Activated CD8-positive, alpha-beta memory T cell treated with anti-CD3 and anti-CD28 coated beads for 36 hours (primary cell): ENCODE results near the gene KRT6C. TPM values are rescaled to one million over a fixed set of nuclear protein-coding genes. Genes with fewer than 3 reads are reported as not detected.

Source experiments
- CTCF ChIA-PET: fragments of 350-600 bp; sonication (Branson Sonifier 250); formaldehyde crosslinking; loops from one replicate; lab custom pipeline; 2021; ENCODE audit warnings: antibody characterized with exemption; lab: Charles Lee
- POLR2A ChIA-PET: fragments of 350-600 bp; sonication (Branson Sonifier 250); formaldehyde crosslinking; loops from one replicate; lab custom pipeline; 2021; ENCODE audit warnings: antibody characterized with exemption; lab: Charles Lee
- total RNA-seq, 2 experiments: library from RNA; stranded (reverse); gene quantifications; one replicate each; pipeline ENCODE4 v1.2.3, GENCODE V29; 2021

KRT6C gene
- total RNA-seq, 2 experiments from 2014 or later, result not detected

GRCh38 chr12:52418576-52419110 is 55.0 kb downstream of the KRT6C start:
- ChIA-PET POLR2A (no interaction called here), CTCF (no interaction called here)

Other genes with a start within 250 kb of the KRT6C start
- 1 to 10 TPM; 1.1 to 1.8 TPM for gene KRT7, start 240.6 kb downstream of the KRT6C start, total RNA-seq
- gene KRT86, start 199.2 kb downstream of the KRT6C start, total RNA-seq, result not detected
- gene KRT81, start 182.3 kb downstream of the KRT6C start, total RNA-seq, result not detected
- gene KRT83, start 152.4 kb downstream of the KRT6C start, total RNA-seq, result not detected
- gene KRT85, start 106.3 kb downstream of the KRT6C start, total RNA-seq, result not detected
- not detected for gene KRT84, start 88.2 kb downstream of the KRT6C start, total RNA-seq
- not detected for gene KRT82, start 67.5 kb downstream of the KRT6C start, total RNA-seq
- gene KRT75, start 39.4 kb downstream of the KRT6C start, total RNA-seq, result not detected
- not detected for gene KRT6B, start 21.7 kb downstream of the KRT6C start, total RNA-seq
- gene KRT6A, start 19.5 kb upstream of the KRT6C start, total RNA-seq, result not detected
- not detected for gene KRT5, start 46.6 kb upstream of the KRT6C start, total RNA-seq
- not detected for gene KRT71, start 79.3 kb upstream of the KRT6C start, total RNA-seq
- not detected for gene KRT74, start 100.0 kb upstream of the KRT6C start, total RNA-seq
- not detected for gene KRT72, start 127.7 kb upstream of the KRT6C start, total RNA-seq
- gene KRT73, start 144.8 kb upstream of the KRT6C start, total RNA-seq, result not detected
- not detected for gene KRT2, start 178.4 kb upstream of the KRT6C start, total RNA-seq
- gene KRT1, start 206.6 kb upstream of the KRT6C start, total RNA-seq, result not detected
- gene KRT77, start 229.7 kb upstream of the KRT6C start, total RNA-seq, result not detected